A673 (cell line): ENCODE results near the gene LDLRAD3.

Experiments used
- CTCF ChIP-seq: fragments of 300-800, 200-600 bp; sonication (generic); conservative IDR thresholded peaks from 2 replicates; pipeline ENCODE4 v1.5.1; 2017; ENCODE audit warnings: low read depth, mild to moderate bottlenecking, antibody characterized with exemption, low read length, moderate library complexity, mixed read lengths
- EZH2 ChIP-seq: fragments of 200-600 bp; sonication (generic); IDR thresholded peaks from 2 replicates; pipeline ENCODE4 v1.6.1; 2017; ENCODE audit warnings: borderline replicate concordance, low read depth, mild to moderate bottlenecking, mixed read lengths, antibody characterized with exemption, low read length; ENCODE audit not compliant: poor library complexity, severe bottlenecking

- TF ChIP-seq CTCF (no peak), EZH2 (no peak)
Measured at GRCh38 chr11:36264973-36265344, 321.1 kb downstream of the LDLRAD3 start.
